HepG2 (cell line): ENCODE measurements around the gene NRAP. TPM values are rescaled to one million over a fixed set of nuclear protein-coding genes. Genes with fewer than 3 reads are reported as not detected.

Experiments used
- ATAC-seq: fragments of 200-7000 bp; cut with Tn5 transposase; 3 replicates; pipeline ENCODE4 v1.9.1; 2020; ENCODE audit warnings: mild to moderate bottlenecking, moderate library complexity
- BruUV-seq: library from RNA; stranded (reverse); fragments of 400-500 nt; replicated peaks from 2 replicates; lab custom pipeline; 2021; lab: Mats Ljungman, UMichigan
- CTCF ChIA-PET: fragments of 300-600 bp; formaldehyde crosslinking; extraction: SDS; loops from one replicate; lab custom pipeline; 2021; ENCODE audit warnings: low total read pairs, inconsistent platforms, low intra/inter-chr PET ratio; lab: Yijun Ruan, JAX
- POLR2A ChIA-PET: fragments of 350-600 bp; sonication (Branson Sonifier 250); formaldehyde crosslinking; loops from one replicate; lab custom pipeline; 2020; ENCODE audit warnings: antibody characterized with exemption, inconsistent platforms; lab: Yijun Ruan, JAX
- DNase-seq: peaks from one replicate; pipeline ENCODE4 v3.0.0-alpha.2; 2015; ENCODE audit warnings: low spot score
- FAIRE-seq: peaks from 3 replicates; lab custom pipeline; 2011; peaks lifted over from hg19 to GRCh38; lab: Jason Lieb, UNC
- H2AFZ ChIP-seq: one replicate; pipeline ENCODE4 v1.6.1; 2011; ENCODE audit warnings: low read length, inconsistent platforms
- H3K27ac ChIP-seq: fragments of 300-600 bp; 3 replicates; pipeline ENCODE4 v1.8.0; 2011; ENCODE audit warnings: mixed run types, mild to moderate bottlenecking, mixed read lengths, low read length, inconsistent platforms; ENCODE audit not compliant: insufficient read depth; ENCODE audit errors: extremely low read length
- H3K27me3 ChIP-seq, 2 experiments: fragments of 200-600 bp in 1 of 2; 2 replicates in 1 of 2; 3 replicates in 1 of 2; pipeline versions ENCODE4 v1.6.0 to v1.8.0; 2011; ENCODE audit warnings: low read length in 2 of 2, mild to moderate bottlenecking in 2 of 2, moderate library complexity in 2 of 2, inconsistent platforms in 1 of 2; ENCODE audit not compliant: insufficient read depth in 2 of 2, control insufficient read depth in 1 of 2
- H3K36me3 ChIP-seq, 2 experiments: fragments of 200-600 bp in 1 of 2; replicated peaks in 1 of 2; 2 replicates in 1 of 2; 3 replicates in 1 of 2; pipeline versions ENCODE4 v1.5.1 to v1.8.0; 2011; ENCODE audit warnings: low read length in 2 of 2, inconsistent platforms in 1 of 2; ENCODE audit not compliant: insufficient read depth in 2 of 2, control insufficient read depth in 1 of 2
- H3K4me1 ChIP-seq: 2 replicates; pipeline ENCODE4 v1.5.1; 2012; ENCODE audit warnings: low read length, inconsistent platforms; ENCODE audit not compliant: insufficient read depth
- H3K4me2 ChIP-seq: 2 replicates; pipeline ENCODE4 v1.6.0; 2011; ENCODE audit warnings: low read depth, low read length, inconsistent platforms
- H3K4me3 ChIP-seq, 3 experiments: fragments of 200-600 bp in 1 of 3; sonication (generic), shearing (Covaris generic) in 1 of 3; replicated peaks in 1 of 3; 2 replicates each; pipeline ENCODE4 v1.5.1; 2011 to 2016; ENCODE audit warnings: low read length in 3 of 3, inconsistent platforms in 2 of 3, low read depth in 2 of 3, mild to moderate bottlenecking in 2 of 3, control low read depth in 1 of 3, mixed read lengths in 1 of 3; ENCODE audit not compliant: insufficient read depth in 1 of 3
- H3K79me2 ChIP-seq: one replicate; pipeline ENCODE4 v1.6.1; 2011; ENCODE audit warnings: low read length, inconsistent platforms; ENCODE audit not compliant: insufficient read depth
- H3K9ac ChIP-seq: 2 replicates; pipeline ENCODE4 v1.6.0; 2011; ENCODE audit warnings: mild to moderate bottlenecking, low read depth, low read length, inconsistent platforms; ENCODE audit not compliant: insufficient read depth
- H3K9me3 ChIP-seq: 2 replicates; pipeline ENCODE4 v1.5.1; 2012; ENCODE audit warnings: mild to moderate bottlenecking, low read length
- H4K20me1 ChIP-seq: 2 replicates; pipeline ENCODE4 v1.6.0; 2011; ENCODE audit warnings: inconsistent platforms, mild to moderate bottlenecking, low read length, moderate library complexity; ENCODE audit not compliant: insufficient read depth
- ATF4 ChIP-seq, 2 experiments: fragments of 450-650 bp in 1 of 2; sonication (generic) in 1 of 2; formaldehyde crosslinking; IDR thresholded peaks; 2 replicates each; pipeline versions ENCODE4 v1.5.0 to v1.8.0; 2020 to 2022; ENCODE audit warnings: mild to moderate bottlenecking in 1 of 2, missing genetic modification reagents in 1 of 2
- CBFB ChIP-seq: sonication (generic); formaldehyde crosslinking; IDR thresholded peaks from 2 replicates; pipeline ENCODE4 v1.4.0; 2020; ENCODE audit warnings: missing genetic modification reagents
- CCDC6 ChIP-seq: sonication (generic); formaldehyde crosslinking; IDR thresholded peaks from 2 replicates; pipeline ENCODE4 v1.8.1; 2022; ENCODE audit warnings: mild to moderate bottlenecking, missing genetic modification reagents, moderate library complexity
- EP300 ChIP-seq, 3 experiments: sonication (generic) in 1 of 3; formaldehyde crosslinking in 1 of 3; IDR thresholded peaks; 2 replicates each; pipeline versions ENCODE4 v1.5.1 to v1.6.1; 2011 to 2020; ENCODE audit warnings: low read depth in 2 of 3, low read length in 2 of 3, borderline replicate concordance in 1 of 3, improper control_type of control experiment in 1 of 3, mild to moderate bottlenecking in 1 of 3, missing genetic modification reagents in 1 of 3, moderate library complexity in 1 of 3
- GABPA ChIP-seq, 2 experiments: IDR thresholded peaks; 2 replicates each; pipeline ENCODE4 v1.6.1; 2011 to 2016; ENCODE audit warnings: low read depth in 2 of 2, low read length in 1 of 2, missing biosample characterization in 1 of 2, missing genetic modification characterization in 1 of 2
- MAZ ChIP-seq, 2 experiments: sonication (generic) in 1 of 2; formaldehyde crosslinking in 1 of 2; IDR thresholded peaks; 2 replicates each; pipeline versions ENCODE4 v1.5.0 to v1.6.1; 2012 to 2020; ENCODE audit warnings: low read depth in 2 of 2, mild to moderate bottlenecking in 2 of 2, borderline replicate concordance in 1 of 2, improper control_type of control experiment in 1 of 2, low read length in 1 of 2, missing genetic modification reagents in 1 of 2, moderate library complexity in 1 of 2
- NR2F6 ChIP-seq, 2 experiments: IDR thresholded peaks; 2 replicates each; pipeline ENCODE4 v1.6.1; 2016; ENCODE audit warnings: antibody characterized with exemption in 1 of 2, mild to moderate bottlenecking in 1 of 2
- ZBTB7B ChIP-seq: sonication (generic); formaldehyde crosslinking; IDR thresholded peaks from 2 replicates; pipeline ENCODE4 v1.4.0; 2020; ENCODE audit warnings: missing genetic modification reagents
- ZMYM2 ChIP-seq: sonication (generic); formaldehyde crosslinking; IDR thresholded peaks from 2 replicates; pipeline ENCODE4 v1.8.0; 2022; ENCODE audit warnings: mild to moderate bottlenecking, missing genetic modification reagents
- ZNF619 ChIP-seq: sonication (generic); formaldehyde crosslinking; IDR thresholded peaks from 2 replicates; pipeline ENCODE4 v1.4.0; 2020; ENCODE audit warnings: mild to moderate bottlenecking, missing genetic modification reagents
- ZNF7 ChIP-seq: IDR thresholded peaks from 2 replicates; pipeline ENCODE4 v1.6.1; 2016; ENCODE audit warnings: missing biosample characterization, missing genetic modification reagents
- WGBS: methylation state at CpG from one replicate; pipeline ENCODE4 v1.1.6; 2017; ENCODE audit warnings: low lambda C conversion rate; 5-methylcytosine and 5-hydroxymethylcytosine counted together
- in situ Hi-C: cut with HindIII; loops from 2 replicates; pipeline ENCODE4 v1.10.0; 2017; ENCODE audit warnings: low pct_unique_long_range_greater_than_20kb; ENCODE audit not compliant: extremely low pct_ligation_motif_present
- intact Hi-C: fragments of 100-400 bp; cut with micrococcal nuclease; formaldehyde crosslinking; loops from one replicate; pipeline ENCODE4 v1.10.0; 2022; ENCODE audit not compliant: unreplicated experiment
- polyA plus RNA-seq, 8 experiments: library from polyadenylated mRNA; depleted of rRNA in 3 of 8; stranded (reverse) in 7 of 8; unstranded in 1 of 8; fragments of >200 nt; fragmentation: Illumina TruSeq in 4 of 8; extraction: Trizol in 4 of 8; gene quantifications; 2 replicates each; pipeline versions ENCODE4 v1.2.1 to v1.2.3, GENCODE V29; 2011 to 2016; ENCODE audit warnings: low read depth in 4 of 8, missing spikeins in 1 of 8, mixed read lengths in 1 of 8; ENCODE audit not compliant: insufficient read depth in 1 of 8
- total RNA-seq, 5 experiments: library from RNA; depleted of rRNA; stranded (reverse); fragments of >200 nt; fragmentation: Illumina TruSeq; extraction: Trizol; gene quantifications; 2 replicates each; pipeline ENCODE4 v1.2.3, GENCODE V29; 2016; ENCODE audit warnings: low read depth in 1 of 5

NRAP gene
- total and polyA plus RNA-seq, 2 of the 13 experiments (the other 11 are each of a cell fraction or from before 2014, with no cell fraction given), result not detected

GRCh38 chr10:113651021-113651420 lies 12.8 kb downstream of the NRAP start (continued):
- TF ChIP-seq ZBTB7B (CRISPR knock-in tag) (no peak), CBFB (CRISPR knock-in tag) (no peak), MAZ (IDR thresholded peaks at IDR 0.05; ENCODE audit: borderline replicate concordance, low read depth, low read length) (no peak), MAZ (CRISPR knock-in tag; IDR thresholded peaks at IDR 0.05; ENCODE audit: low read depth) (no peak), ZNF619 (CRISPR knock-in tag) (no peak), NR2F6 (IDR thresholded peaks at IDR 0.05) (no peak), NR2F6 (CRISPR knock-in tag; IDR thresholded peaks at IDR 0.05) (no peak), CCDC6 (CRISPR knock-in tag) (no peak)
- TF ChIP-seq, all 625 proteins: peak for 0

- Histone ChIP-seq H3K36me3 (no peaks in the 10 kb centered on the region), H3K4me1 (no peaks in the 10 kb centered on the region), H4K20me1 (no peaks in the 10 kb centered on the region), H2AFZ (no peak overlapping the region), H3K79me2 (no peaks in the 10 kb centered on the region), H3K27me3 (no peaks in the 10 kb centered on the region; a peak in 1 of 5 replicates), H3K9ac (no peak overlapping the region), H3K4me2 (no peak overlapping the region), H3K9me3 (no peaks in the 10 kb centered on the region), H3K4me3 (no peak overlapping the region), H3K27ac (no peak overlapping the region)
- ChIA-PET CTCF (no interaction called here), POLR2A (no interaction called here)
- 0% methylated on average over 2 of the region's 2 CpGs for WGBS
- in situ Hi-C loops (no loop called here), intact Hi-C loops (no loop called here)
- TF ChIP-seq ZMYM2 (CRISPR knock-in tag), result no peak
- peak in 1 of 2 experiments; percentile 50; a peak in 2 of 4 replicates for TF ChIP-seq ATF4 (CRISPR knock-in tag; IDR thresholded peaks at IDR 0.05)
- TF ChIP-seq ZNF7 (CRISPR knock-in tag), result peak; percentile 98
- TF ChIP-seq EP300 (IDR thresholded peaks at IDR 0.05; ENCODE audit: low read depth in 2 of 2, low read length in 2 of 2), result peak in 1 of 2 experiments; percentile 14; a peak in 1 of 4 replicates
- no peak for TF ChIP-seq EP300 (CRISPR knock-in tag; IDR thresholded peaks at IDR 0.05; ENCODE audit: borderline replicate concordance)
- TF ChIP-seq GABPA (IDR thresholded peaks at IDR 0.05; ENCODE audit: low read depth, low read length), result no peak
- TF ChIP-seq GABPA (CRISPR knock-in tag; IDR thresholded peaks at IDR 0.05; ENCODE audit: low read depth), result peak; percentile 42; the same call in 1 of the 2 replicates
- DNase-seq (peak; percentile 27), ATAC-seq (no peak), FAIRE-seq (no peak)
- BruUV-seq, result no TSS peak
These were observed 13.7 kb downstream of the NRAP start for GRCh38 chr10:113650172-113650571.
